Epidermal melanocyte (primary cell): ENCODE results near the gene MOB2.
A peak's percentile ranks its signal among the peaks of the same experiment; 100 is the strongest.

Experiments used
- DNase-seq: peaks from one replicate; pipeline ENCODE4 v3.0.0; 2011; ENCODE audit warnings: low spot score; ENCODE audit not compliant: insufficient read length

The MOB2 gene

GRCh38 chr11:1486054-1486825 is at the start of gene MOB2:
MOB2 (minus strand) TSS chr11:1486779; CDS start chr11:1486556, 223 bp downstream.
- DNase-seq = no peak

GRCh38 chr11:1534682-1535081 is 48.1 kb upstream of the MOB2 start:
- no peak for DNase-seq

GRCh38 chr11:1534171-1534570 is 47.6 kb upstream of the MOB2 start:
- no peak for DNase-seq

- no peak for DNase-seq
These were observed 46.8 kb upstream of the MOB2 start for GRCh38 chr11:1533342-1533725.

- DNase-seq = no peak
These were observed 46.2 kb upstream of the MOB2 start for GRCh38 chr11:1532606-1533341.

- peak; percentile 82 for DNase-seq
These were observed 45.5 kb upstream of the MOB2 start for GRCh38 chr11:1532014-1532586.

GRCh38 chr11:1531449-1532013 is 45.0 kb upstream of the MOB2 start:
- no peak for DNase-seq

- DNase-seq = no peak
These were observed 44.3 kb upstream of the MOB2 start for GRCh38 chr11:1530686-1531448.

- DNase-seq = no peak
These were observed 43.2 kb upstream of the MOB2 start for GRCh38 chr11:1529774-1530173.

- no peak for DNase-seq
These were observed 42.7 kb upstream of the MOB2 start for GRCh38 chr11:1529286-1529685.

- DNase-seq = no peak
These were observed 42.1 kb upstream of the MOB2 start for GRCh38 chr11:1528710-1529109.

- no peak for DNase-seq
These were observed 40.2 kb upstream of the MOB2 start for GRCh38 chr11:1526785-1527184.

GRCh38 chr11:1523779-1524178 is 37.2 kb upstream of the MOB2 start:
- DNase-seq = no peak

- DNase-seq = no peak
These were observed 36.5 kb upstream of the MOB2 start for GRCh38 chr11:1523077-1523476.

- no peak for DNase-seq
These were observed 35.5 kb upstream of the MOB2 start for GRCh38 chr11:1522081-1522424.

- DNase-seq = no peak
These were observed 35.0 kb upstream of the MOB2 start for GRCh38 chr11:1521382-1522080.

GRCh38 chr11:1520663-1521267 is 34.2 kb upstream of the MOB2 start:
- no peak for DNase-seq

- no peak for DNase-seq
These were observed 33.7 kb upstream of the MOB2 start for GRCh38 chr11:1520209-1520662.

- DNase-seq = peak; percentile 15
These were observed 32.7 kb upstream of the MOB2 start for GRCh38 chr11:1519028-1520010.
